GM10266 (cell line): ENCODE data around the gene EPS8.
"Not testable (repeated sequence)": the region's sequence is repeated elsewhere in the genome, so short reads cannot be mapped to it uniquely, and the experiment has no call there.

ENCODE experiments used
- DNase-seq: peaks from one replicate; pipeline ENCODE4 v3.0.0; 2012; ENCODE audit errors: extremely low spot score
- CTCF ChIP-seq: IDR thresholded peaks from 2 replicates; pipeline ENCODE4 v1.5.1; 2012; ENCODE audit warnings: mild to moderate bottlenecking, low read depth; ENCODE audit not compliant: control insufficient read depth, insufficient read depth; ENCODE audit errors: missing control alignments

EPS8 gene

GRCh38 chr12:15772405-15773018 is 16.7 kb downstream of the EPS8 start:
- no peak for DNase-seq
- TF ChIP-seq CTCF: peak; percentile 34

GRCh38 chr12:15770581-15770980 is 18.6 kb downstream of the EPS8 start:
- no peak for TF ChIP-seq CTCF
- no peak for DNase-seq

GRCh38 chr12:15770021-15770420 is 19.2 kb downstream of the EPS8 start:
- no peak for TF ChIP-seq CTCF
- no peak for DNase-seq

- TF ChIP-seq CTCF: no peak
- DNase-seq: no peak
These were observed 19.6 kb downstream of the EPS8 start for GRCh38 chr12:15769586-15769985.

GRCh38 chr12:15767301-15767700 is 21.9 kb downstream of the EPS8 start:
- DNase-seq: no peak
- TF ChIP-seq CTCF: no peak

- TF ChIP-seq CTCF: no peak
- DNase-seq: no peak
These were observed 25.9 kb downstream of the EPS8 start for GRCh38 chr12:15763328-15763727.

- not testable (repeated sequence) for DNase-seq
These were observed 27.0 kb downstream of the EPS8 start for GRCh38 chr12:15762162-15762561.
